ENCODE measurements around the gene JAG1.
"Not testable (repeated sequence)": the region's sequence is repeated elsewhere in the genome, so short reads cannot be mapped to it uniquely, and the experiment has no call there.

JAG1 gene

DNA sequence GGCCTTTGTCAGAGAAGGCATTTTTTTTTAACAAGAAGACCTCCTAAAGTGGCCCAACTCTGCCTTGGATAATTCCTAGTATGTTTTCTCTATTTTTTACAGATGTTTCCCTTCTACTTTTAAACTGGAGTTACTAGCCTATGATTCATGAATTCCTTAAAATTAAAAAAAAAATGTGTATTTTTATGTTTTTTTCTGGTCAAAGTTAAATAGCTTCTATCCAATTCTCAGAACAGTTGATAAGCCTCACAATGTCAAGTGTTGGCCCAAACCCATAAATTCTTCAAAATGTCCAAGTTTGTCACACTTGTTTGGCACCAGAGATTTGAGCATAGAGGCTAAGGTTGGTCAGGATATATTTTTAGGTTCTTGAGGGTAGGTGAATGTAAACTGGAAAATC, 64.0 kb downstream of the JAG1 start:
- DNase-seq (ENCODE audit: low read depth) = no peak

DNA sequence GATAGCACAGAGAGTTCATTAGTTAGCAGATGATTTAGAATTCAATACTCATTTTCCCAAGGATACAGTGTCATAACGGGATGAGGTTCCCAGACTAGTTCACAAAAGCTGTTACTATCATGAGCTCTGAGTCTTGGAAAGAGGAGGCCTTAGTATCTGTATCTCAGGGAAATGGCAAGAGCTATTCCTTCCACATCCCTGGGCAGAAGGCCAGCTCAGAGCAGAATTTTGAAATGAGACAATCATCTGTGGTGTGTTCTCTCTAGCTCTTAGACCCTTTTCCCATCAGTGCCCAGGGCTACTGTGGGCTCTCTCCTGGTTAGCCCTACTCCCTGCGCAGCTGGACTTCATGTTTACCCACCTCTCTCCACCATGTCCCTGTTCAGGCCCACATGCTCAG, 64.5 kb downstream of the JAG1 start:
- no peak for DNase-seq (ENCODE audit: low read depth)

DNA sequence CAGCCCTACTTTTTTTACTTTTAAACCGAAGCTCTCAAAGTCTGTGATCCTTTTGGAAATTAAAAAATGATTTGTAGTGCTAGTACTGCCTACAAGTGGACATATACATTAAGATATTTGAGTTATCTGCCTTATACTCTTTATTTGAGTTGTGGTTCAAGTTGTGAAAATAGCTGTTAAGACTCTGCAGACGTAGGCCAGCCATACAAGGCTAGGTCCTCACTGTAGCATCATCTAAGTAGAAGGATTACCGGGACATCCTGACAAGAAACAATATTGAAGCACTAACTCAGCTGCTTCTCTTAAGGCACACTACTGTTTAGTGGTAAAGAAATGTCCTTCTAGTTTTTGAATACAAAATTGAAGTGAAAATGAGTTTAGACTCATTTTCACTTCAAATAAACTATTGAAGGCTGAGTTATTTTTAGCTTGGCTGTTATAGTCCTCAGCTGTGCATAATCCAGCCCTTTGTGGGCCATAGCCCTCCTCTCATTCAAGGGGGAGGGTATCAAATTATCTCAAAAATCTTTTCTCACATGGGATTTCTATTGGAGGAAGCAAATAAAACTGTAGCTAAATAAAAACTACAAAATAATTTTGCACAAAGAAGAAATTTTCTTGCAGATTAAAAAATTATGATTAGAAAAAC, 68.1 kb downstream of the JAG1 start:
- no peak for DNase-seq (ENCODE audit: low read depth)

DNA sequence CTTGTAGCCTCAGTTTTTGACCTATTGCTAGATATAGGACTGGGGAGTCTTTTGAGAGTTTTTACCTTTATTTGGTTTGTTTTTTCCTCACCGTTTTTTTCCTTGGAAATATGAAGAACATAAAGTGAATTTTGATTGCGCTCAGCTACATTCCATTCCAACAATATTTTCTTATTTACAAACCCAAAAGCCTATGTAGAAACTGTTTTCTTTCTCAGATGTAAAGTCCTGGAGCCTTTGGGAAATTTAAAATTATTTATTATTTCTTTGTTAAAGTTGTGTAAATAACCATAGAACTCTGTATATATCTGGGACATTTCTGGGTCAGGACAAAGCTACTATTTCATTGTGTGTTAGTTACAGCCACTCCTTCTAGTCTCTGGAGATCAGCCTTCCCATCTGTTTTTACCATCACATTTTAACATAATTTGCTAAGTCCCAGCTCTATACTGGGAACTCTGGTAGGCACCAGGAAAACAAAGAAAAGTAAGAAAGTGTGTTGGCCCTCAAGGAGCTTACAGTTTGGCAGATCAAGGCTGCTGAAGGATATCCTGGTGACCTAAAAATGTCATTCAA, 68.8 kb downstream of the JAG1 start:
- DNase-seq (ENCODE audit: low read depth) = no peak

DNA sequence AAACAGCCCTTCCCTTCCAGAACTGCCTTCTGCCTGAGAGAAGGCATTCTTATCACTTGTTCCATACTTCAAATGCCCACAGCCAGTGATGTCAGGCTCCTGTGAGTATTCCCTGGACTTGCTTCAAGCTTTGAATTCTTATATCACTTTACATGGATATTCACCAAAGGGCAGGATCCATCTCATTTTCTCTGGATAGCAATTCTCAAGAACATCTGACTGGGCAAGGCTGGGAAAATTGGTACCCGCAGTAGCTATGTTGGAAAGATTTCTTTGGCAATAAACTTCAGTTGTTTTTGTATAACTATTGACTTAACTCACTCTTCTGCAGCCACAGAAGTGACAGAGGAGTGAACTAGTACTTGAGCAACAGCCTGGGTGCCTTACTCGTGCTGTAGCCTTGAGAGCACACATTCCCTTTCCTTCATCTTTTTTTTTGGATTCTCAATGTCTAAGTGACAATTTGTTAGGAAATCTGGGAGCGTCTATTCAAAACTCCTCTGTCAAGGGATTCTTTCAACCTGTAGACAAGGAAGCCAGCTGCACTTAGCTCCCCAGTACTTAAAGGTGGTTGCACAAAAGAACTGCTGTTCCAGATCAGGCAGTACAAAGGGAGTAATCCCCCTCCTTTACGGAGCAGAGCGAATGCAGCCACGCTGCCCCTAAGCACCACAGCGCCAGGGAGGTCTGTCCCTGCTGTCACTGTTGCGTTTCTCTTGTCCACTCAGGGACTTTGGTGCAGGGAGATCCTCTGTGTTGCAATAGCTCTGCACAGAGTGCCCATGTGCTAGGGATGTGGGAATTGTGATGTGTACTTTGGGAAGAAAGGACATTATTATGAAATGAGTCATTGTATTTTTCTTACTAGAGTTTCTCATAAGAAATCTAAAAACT, 69.6 kb downstream of the JAG1 start:
- no peak for DNase-seq (ENCODE audit: low read depth)

DNA sequence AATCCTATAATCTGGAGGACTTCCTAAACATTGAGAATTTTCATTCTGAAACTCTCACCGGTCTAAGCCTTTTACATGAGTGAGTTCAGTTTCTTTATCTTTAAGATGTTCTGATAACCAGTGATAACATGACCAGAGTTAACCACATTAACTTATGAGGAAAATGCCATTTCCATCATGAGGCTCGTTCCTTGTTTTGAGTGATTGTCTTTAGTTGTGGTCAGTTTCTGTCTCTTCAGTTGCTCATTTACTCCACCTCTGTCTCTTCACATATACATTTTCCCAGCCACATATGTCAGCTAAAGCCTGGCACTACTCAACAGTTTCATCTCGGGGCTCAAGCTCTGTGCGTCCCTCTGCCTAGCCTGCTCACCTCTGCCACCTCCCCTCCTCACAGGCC, 70.4 kb downstream of the JAG1 start:
- DNase-seq (ENCODE audit: low read depth) = no peak

DNA sequence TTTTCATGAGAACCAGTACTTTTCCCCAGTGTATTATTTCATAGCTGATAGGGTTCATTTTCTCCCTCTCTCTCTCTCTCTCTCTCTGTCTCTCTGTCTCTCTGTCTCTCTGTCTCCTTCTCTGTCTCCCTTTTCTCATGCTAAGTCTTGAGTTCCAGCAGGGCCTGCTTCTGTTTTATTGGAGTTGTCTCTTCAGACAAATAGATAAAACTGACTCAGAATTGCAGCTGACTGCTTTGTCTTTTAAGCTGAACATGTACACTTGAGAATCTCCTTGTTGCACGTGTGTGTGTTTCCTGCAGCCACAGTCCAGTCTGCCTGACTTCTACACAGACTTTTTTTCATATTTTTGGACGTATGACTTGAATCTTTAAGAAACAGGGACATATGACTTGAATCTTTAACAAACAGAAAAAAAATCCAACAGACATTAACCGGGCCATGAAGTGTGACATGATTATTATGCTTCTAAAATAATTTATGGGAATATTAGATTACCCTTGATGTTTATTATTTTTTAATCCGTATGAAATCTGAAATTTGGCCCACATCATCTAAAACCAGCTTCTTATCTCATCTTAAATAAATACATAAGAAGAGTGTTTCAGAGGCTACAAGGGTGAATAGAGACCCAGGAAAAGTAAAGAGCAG, 71.5 kb downstream of the JAG1 start:
- no peak for DNase-seq (ENCODE audit: low read depth)

DNA sequence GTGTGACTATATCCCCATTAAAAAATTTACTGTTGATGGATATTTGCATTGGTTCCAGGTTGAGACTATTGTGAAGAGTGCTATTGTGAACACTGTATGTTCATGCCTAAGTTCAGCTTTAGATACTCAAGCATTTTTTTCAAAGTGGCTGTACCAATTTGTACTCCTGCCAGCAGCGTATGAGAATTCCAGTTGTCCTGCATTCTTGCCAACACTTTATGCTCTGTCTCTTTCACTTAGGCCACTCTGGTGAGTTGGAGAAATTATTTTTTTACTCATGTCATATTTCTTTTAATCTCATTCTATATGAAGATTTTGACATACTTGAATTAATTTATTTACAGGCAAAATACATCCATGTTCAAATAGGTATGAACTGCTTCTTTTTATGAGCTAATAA, 76.2 kb downstream of the JAG1 start:
- no peak for DNase-seq (ENCODE audit: low read depth)

DNA sequence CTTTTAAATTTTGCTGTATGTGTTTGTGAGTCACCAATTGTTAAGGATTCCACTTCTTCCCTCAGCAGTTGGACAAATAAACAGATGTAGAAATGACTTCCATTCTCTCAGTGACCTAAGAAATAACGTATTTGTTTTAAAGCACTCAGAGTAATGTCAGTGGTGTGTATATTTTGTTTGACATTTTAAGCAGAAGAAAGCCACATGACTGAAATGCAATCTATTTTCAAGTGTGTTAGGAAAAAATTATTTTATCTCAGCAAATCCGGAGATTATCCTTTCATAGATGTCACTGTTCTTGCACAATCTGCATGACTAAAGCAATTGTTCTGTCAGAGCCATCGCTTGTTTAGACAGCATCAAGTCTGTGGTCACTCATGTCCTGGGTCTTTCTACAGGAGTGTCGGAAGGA, 77.1 kb downstream of the JAG1 start:
- no peak for DNase-seq (ENCODE audit: low read depth)

DNA sequence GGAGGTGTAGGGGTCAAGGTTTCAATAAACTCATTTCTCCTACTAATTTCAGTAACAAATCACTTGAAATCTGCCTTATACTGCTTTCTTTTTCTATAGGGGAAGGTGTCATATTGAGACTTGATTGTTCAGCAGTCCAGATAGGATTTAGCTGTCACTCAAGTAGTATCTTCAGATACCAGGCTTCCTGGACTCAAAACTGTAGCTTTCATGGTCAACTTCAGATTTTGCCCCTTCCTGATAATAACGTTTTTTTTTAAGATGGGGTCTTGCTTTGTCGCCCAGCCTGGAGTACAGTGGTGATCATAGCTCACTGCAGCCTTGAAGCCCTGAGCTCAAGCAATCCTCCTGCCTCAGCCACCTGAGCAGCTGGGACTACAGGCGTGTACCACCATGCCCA, 77.8 kb downstream of the JAG1 start:
- DNase-seq (ENCODE audit: low read depth) = no peak

DNA sequence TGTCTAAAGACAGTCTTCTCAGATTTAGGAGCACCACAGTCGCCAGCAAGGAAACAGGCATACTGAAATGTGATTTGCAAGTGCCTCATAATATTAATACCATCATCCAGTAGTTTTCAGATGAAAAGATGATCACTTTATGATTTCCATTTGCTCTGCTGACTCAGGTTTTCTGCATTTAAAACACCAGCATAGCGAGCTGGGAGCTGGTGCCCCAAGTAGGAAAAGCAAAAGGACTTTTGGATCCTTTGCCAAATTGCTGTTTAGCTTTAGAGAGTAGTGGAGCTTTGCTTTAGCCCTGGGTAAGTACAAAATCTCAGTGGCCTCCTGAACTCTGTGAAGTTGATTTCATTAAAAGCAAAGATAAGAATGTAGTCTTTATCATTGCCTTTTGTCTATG, 78.5 kb downstream of the JAG1 start:
- no peak for DNase-seq (ENCODE audit: low read depth)

DNA sequence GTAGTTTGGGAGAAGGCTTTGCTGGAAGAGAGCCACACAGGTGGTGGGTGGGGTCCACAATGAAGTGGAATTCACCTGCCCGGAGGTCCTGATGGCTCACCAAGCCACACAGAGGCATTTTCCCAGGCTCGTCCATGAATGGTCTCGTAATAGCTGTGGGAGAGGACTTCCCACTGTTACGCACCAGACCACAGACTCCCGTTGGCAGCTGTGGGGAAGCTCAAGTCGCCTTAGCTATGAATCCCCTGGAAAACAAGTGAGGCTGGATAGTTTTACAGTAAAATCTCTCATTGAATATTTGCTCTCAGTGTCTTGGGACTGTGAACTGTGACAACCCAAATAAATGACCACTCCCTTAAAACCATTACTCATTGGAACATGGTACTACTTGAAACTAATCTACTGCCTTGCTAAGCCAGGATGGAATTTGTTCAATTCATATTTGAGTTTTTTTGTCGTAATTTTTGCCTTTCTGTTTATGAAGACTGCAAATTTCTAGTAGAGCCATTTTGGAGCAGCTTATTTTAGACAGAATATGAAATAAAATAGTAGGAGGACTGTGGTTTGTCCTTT, 79.4 kb downstream of the JAG1 start:
- no peak for DNase-seq (ENCODE audit: low read depth)

DNA sequence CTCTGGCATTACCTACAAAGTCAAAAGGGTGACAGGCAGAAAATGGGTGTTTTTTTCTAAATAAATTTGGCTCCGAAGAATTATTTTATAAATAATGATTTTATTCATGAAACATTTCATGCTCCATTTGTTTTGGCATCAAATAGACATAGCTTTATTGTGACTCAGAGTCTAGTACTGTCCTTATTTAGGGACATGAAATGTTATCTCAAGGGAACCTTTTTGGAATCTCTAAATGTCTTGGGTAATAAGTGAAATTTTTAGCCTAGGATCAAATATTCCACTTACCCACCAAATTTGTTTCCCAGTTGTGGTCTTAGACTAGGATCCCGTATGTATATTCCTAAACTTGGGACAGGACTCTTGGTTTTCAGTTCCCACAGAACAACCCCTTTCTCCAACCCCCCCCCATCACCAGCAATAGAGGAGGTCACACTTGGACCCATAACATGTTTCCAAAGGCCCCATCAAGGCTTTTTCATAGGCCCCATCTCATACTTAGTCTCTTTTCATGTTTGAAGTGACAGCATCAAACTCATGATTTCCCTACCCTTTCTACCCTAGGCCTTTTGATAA, 81.8 kb downstream of the JAG1 start:
- DNase-seq (ENCODE audit: low read depth) = no peak

DNA sequence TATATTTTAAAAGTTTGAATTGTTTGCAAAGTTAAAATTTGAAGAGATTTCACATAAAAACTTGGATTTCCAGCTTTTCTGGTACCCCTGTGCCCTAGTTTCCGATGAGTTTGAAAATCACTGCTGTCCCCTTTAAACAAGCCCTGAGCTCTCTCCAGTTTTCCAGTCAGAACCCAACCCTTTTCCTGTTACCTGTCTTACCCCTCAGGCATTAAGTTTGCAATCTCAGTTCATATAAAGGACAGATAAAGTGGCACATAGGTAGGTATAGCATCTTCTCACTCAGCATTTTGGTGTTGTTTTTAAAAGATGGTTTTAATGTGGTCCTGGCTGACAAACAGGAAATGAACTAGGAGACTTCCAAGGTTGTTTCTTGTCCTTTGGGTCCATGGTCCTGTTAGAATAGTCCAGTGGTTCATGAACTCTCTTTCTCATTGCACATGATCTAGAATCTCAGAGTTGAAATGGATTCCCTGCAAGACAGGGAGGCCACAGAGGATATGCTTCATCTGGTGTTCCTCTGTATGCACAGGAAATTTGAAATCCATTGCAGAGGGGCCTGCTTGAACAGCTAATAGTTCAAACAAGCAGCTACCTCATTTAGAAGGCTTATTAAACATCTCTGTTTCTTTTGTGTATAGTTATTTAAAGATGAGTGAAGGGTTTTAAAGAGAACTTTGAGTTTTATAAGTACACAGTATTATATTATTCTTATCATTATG, 82.7 kb downstream of the JAG1 start:
- DNase-seq (ENCODE audit: low read depth) = no peak

DNA sequence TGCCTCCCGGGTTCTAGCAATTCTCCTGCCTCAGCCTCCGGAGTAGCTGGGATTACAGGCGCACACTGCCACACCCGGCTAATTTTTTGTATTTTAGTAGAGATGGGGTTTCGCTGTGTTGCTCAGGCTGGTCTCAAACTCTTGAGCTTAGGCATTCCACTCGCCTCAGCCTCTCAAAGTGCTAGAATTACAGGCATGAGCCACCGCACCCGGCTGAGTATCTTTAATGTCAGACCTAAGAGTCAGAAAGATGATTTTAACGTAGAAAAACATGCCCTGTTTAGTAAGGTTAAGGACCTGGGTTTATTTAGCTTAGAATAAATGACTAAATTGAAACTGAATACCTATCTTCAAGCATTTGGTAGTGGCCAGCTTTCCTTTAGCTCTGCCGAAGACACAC, 83.4 kb downstream of the JAG1 start:
- not testable (repeated sequence) for DNase-seq (ENCODE audit: low read depth)

Measured in activated T-cell treated with anti-CD3 and anti-CD28 coated beads for 1 hour (primary cell).